Measurements from ENCODE around the gene FASTKD3. TPM values are rescaled to one million over a fixed set of nuclear protein-coding genes. Genes with fewer than 3 reads are reported as not detected.
"Not testable (repeated sequence)": the region's sequence is repeated elsewhere in the genome, so short reads cannot be mapped to it uniquely, and the experiment has no call there.

The FASTKD3 gene
- 12.1 and 16.0 TPM in 2 replicates for total RNA-seq

- H3K36me3 Mint-ChIP-seq (ENCODE audit: low read depth), result peaks cover 57% of the 10 kb centered on the region
- H3K27me3 Mint-ChIP-seq, result no peaks in the 10 kb centered on the region
- peak; percentile 80 for DNase-seq
- intact Hi-C loops (cut with micrococcal nuclease), result loop anchor here (1.0 to 5.0 kb wide), 5 partner anchors 19 to 1492 kb away; partner anchors contain the start of genes MED10, NSUN2 and SRD5A1
- ChIA-PET CTCF (interaction anchor here (2.3 kb wide), 1 partner anchor 18 kb away, joined by 10 read pairs; no protein-coding TSS in a partner anchor), POLR2A (interaction anchor here (0.5 to 1.8 kb wide), 9 partner anchors 9 to 1236 kb away, joined by 3 to 12 read pairs (median 5); partner anchors contain the start of genes CFAP90, NSUN2 and SRD5A1)
- H3K4me1 Mint-ChIP-seq, result peaks cover 62% of the 10 kb centered on the region
- ATAC-seq (ENCODE audit: low read depth), result peak; percentile 99
- H3K27ac Mint-ChIP-seq, result peak within 1 kb of the TSS; percentile 65
- no peaks in the 10 kb centered on the region for H3K9me3 Mint-ChIP-seq
- H3K4me3 Mint-ChIP-seq, result peak within 1 kb of the TSS; percentile 89
- TF ChIP-seq CTCF (IDR thresholded peaks at IDR 0.05), result no peak
Observed at GRCh38 chr5:7868773-7869473, at the start of gene FASTKD3, which contains the start of gene MTRR. TSS of gene FASTKD3 (minus strand) at chr5:7869031. CDS start at chr5:7868083, 948 bp downstream. TSS of gene MTRR (plus strand) at chr5:7869148. CDS start at chr5:7870795, 1,647 bp downstream.

GRCh38 chr5:7917130-7918123 lies 48.6 kb upstream of the FASTKD3 start:
- DNase-seq (no peak), ATAC-seq (ENCODE audit: low read depth) (no peak)
- Mint-ChIP-seq H3K27me3 (peaks cover 4% of the 10 kb centered on the region), H3K9me3 (peaks cover 12% of the 10 kb centered on the region), H3K4me1 (no peaks in the 10 kb centered on the region), H3K4me3 (no peak overlapping the region), H3K36me3 (ENCODE audit: low read depth) (peaks cover 5% of the 10 kb centered on the region), H3K27ac (no peak overlapping the region)
- CTCF ChIA-PET, result no interaction called here
- intact Hi-C loops (cut with micrococcal nuclease), result no loop called here
- POLR2A ChIA-PET, result no interaction called here
- TF ChIP-seq CTCF (IDR thresholded peaks at IDR 0.05), result no peak

- TF ChIP-seq CTCF (IDR thresholded peaks at IDR 0.05), result no peak
- DNase-seq, result no peak
- Mint-ChIP-seq H3K27ac (no peak overlapping the region), H3K4me3 (no peak overlapping the region), H3K27me3 (no peaks in the 10 kb centered on the region), H3K4me1 (no peaks in the 10 kb centered on the region), H3K9me3 (peaks cover 13% of the 10 kb centered on the region), H3K36me3 (ENCODE audit: low read depth) (peaks cover 12% of the 10 kb centered on the region)
- CTCF ChIA-PET, result interaction anchor here (0.5 to 1.5 kb wide), 2 partner anchors 8 to 16 kb away, joined by 3 to 4 read pairs; no protein-coding TSS in a partner anchor
- intact Hi-C loops (cut with micrococcal nuclease), result no loop called here
- POLR2A ChIA-PET, result no interaction called here
- ATAC-seq (ENCODE audit: low read depth), result no peak
Observed at GRCh38 chr5:7916171-7916804, 47.5 kb upstream of the FASTKD3 start.

- POLR2A ChIA-PET; DNase-seq; H3K27me3 Mint-ChIP-seq; ATAC-seq (ENCODE audit: low read depth); intact Hi-C loops (cut with micrococcal nuclease); H3K4me1 Mint-ChIP-seq; H3K27ac Mint-ChIP-seq; H3K4me3 Mint-ChIP-seq: not testable (repeated sequence)
- CTCF ChIA-PET, result interaction anchor here (1.4 kb wide), 1 partner anchor 17 kb away, joined by 3 read pairs; no protein-coding TSS in a partner anchor
- Mint-ChIP-seq H3K36me3 (ENCODE audit: low read depth) (peaks cover 44% of the 10 kb centered on the region), H3K9me3 (peaks cover 37% of the 10 kb centered on the region)
Observed at GRCh38 chr5:7911429-7911771, 42.6 kb upstream of the FASTKD3 start.

- ChIA-PET CTCF (interaction anchor here (1.4 kb wide), 1 partner anchor 17 kb away, joined by 5 read pairs; no protein-coding TSS in a partner anchor), POLR2A (no interaction called here)
- no peaks in the 10 kb centered on the region for H3K27me3 Mint-ChIP-seq
Observed at GRCh38 chr5:7910738-7911428, 42.1 kb upstream of the FASTKD3 start.

More at GRCh38 chr5:7910738-7911428, 42.1 kb upstream of the FASTKD3 start:
- intact Hi-C loops (cut with micrococcal nuclease), result no loop called here
- DNase-seq (no peak), ATAC-seq (ENCODE audit: low read depth) (no peak)
- Mint-ChIP-seq H3K36me3 (ENCODE audit: low read depth) (peaks cover 50% of the 10 kb centered on the region), H3K9me3 (peaks cover 38% of the 10 kb centered on the region), H3K4me3 (no peak overlapping the region), H3K27ac (no peak overlapping the region), H3K4me1 (peaks cover 5% of the 10 kb centered on the region)
- TF ChIP-seq CTCF (IDR thresholded peaks at IDR 0.05), result no peak
